GM18498 (cell line): ENCODE measurements around the gene GRK6.

Experiments
- ATAC-seq: cut with Tn5 transposase; IDR thresholded peaks from one replicate; pipeline ENCODE4 v1.9.1; 2021; ENCODE audit warnings: mild to moderate bottlenecking, moderate library complexity; ENCODE audit not compliant: unreplicated experiment

The GRK6 gene

DNA sequence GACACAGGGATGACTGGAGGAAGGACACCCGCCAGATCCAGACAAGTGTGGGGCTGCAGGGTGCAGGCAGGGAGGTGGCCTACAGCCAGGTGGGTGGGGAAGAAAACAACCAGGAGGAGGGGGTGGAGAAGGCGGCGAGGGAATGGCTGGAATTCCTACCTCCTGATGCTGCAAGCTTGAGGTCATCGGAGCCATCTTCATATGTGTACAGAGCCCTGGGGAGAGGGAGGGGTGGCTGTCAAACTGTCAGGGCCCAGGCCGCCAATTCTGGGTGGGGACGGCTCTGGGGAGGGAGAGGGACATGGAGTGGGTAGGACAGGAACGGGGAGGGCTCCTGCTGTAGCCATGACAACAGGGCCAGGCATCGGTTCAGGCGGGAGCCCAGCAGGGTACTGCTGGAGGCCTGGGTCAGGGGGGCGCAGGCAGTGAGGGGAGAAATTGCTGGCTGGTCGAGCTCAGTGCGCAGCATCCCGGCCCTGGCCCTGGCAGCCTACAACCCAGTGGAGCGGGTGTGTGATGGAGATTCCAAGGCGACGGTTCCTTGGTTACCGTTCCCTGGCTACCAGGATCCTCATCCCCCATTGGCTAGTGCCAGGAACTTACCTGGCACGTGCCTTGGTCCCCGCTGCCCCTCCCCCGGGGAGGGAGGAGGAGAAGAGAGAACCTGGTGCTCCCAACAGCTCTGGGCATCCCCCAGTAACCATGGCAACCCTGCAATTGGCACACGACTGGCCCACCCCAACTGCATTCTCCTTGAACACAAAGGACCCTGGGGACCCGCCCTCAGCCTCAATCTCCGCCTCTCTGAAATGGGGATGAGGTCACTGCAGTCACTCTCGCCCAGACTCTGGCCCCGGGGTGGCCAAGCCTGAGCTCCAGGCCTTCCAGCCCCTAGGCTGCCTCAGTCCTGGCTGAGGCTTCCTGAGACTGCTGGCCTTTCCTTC is 42.5 kb downstream of the GRK6 start:
- ATAC-seq = no peak

DNA sequence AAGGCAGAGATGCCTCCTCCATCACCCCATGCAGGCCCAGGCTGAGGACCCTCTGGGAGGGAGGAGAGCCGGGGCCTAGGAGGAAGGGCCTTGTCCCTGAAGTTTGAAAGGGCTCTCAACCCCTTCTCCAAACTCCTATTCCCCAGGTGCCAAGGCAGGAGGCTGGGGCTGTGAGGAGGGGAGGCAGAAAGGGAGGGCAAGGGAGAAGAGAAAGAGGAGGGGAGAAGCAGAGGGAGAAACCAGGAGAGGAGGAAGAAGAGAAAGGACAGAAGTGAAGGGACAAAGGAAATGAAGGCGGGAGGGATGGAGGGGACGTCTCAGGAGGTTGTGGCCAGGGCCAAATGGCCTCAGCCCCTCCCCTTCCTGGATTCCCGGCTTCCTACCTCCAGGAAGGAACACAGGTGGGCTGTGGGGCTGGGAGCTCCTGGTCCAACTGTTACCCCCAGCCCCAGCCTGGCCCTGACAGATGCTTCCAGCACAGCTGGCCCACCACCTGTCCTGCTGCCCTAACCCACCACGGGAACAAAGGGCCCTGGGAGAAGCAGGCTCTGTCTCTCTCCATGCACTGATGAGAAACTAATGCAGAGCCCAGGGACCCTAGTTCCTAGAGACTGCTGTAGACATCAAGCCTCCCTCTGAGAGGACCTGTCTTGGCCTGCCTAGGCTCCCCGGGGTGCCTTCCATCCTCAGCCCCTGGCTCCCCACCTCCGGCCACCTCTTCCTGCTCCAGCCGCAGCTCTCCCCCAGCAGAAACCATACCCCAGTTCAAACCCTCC is 43.5 kb downstream of the GRK6 start:
- no peak for ATAC-seq

DNA sequence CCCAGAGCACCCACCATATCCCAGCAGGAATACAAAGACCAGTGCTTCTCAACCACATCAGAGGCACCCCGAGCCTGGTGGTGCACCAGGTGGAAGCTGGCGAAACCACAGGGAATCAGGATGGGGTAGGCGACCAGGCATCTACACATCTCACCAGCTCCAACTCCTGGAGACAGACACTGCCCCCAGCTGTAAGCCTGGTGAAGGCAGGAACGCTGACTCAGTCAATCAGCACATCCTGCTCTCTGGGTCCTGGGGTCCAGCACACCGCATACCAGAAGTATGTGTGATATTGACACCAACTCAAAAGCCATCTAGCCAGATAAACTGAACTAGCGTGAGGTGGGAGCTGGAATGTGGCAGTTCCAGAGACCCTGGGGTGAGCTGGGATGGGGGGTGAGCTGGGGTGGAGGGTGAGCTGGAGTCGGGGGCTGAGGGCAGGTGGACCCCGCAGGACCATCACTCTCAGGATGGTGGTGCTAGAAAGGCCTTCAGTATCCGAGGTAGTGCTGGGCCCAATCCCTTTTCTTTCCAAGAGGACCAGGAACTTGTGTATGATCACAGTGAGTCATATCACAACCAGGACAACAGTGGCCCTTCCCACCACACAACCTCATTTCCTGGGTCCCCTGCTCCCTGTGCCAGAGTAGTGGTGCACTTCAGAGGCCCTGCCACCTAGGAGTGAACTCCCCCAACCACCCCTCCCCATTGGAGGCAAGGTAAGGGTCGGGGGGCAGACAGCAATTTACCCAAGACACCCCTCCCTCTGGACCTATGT is 44.5 kb downstream of the GRK6 start:
- ATAC-seq = no peak

DNA sequence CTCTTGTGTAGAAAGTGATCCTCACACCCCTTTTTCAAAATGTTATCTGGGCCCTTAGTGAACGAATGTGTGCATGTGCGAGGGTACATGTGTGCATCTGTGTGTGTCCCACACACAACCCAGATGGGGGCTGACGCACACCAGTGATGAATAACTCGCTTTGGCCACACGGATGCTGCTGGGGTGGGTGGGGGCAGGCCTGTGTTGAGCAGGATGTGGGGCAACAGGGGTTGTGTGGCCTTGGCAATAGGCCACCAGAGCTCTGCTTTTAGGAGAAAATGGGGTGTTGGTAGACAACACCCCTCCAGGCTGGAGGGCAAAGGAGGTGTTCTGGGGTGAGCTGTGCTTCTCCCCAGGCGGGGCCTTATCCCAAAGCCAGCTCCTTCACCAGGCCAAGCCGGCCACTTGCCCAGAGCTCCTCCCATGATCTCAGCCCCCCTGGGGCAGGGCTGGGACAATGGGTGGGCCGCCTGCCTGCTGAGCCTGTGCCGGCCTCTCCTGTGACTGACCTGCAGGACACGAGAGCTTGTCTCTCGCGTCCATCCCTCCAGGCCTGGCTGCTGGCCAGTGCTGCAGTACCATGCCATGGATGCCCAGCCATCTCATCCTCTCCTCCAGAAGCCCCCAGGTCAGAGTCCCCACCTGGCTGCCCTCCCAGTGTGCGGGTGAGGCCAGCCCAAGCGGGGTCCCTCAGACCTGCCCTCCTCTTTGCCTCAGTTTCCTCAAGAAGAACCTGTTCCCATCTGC is 45.3 kb downstream of the GRK6 start:
- no peak for ATAC-seq

DNA sequence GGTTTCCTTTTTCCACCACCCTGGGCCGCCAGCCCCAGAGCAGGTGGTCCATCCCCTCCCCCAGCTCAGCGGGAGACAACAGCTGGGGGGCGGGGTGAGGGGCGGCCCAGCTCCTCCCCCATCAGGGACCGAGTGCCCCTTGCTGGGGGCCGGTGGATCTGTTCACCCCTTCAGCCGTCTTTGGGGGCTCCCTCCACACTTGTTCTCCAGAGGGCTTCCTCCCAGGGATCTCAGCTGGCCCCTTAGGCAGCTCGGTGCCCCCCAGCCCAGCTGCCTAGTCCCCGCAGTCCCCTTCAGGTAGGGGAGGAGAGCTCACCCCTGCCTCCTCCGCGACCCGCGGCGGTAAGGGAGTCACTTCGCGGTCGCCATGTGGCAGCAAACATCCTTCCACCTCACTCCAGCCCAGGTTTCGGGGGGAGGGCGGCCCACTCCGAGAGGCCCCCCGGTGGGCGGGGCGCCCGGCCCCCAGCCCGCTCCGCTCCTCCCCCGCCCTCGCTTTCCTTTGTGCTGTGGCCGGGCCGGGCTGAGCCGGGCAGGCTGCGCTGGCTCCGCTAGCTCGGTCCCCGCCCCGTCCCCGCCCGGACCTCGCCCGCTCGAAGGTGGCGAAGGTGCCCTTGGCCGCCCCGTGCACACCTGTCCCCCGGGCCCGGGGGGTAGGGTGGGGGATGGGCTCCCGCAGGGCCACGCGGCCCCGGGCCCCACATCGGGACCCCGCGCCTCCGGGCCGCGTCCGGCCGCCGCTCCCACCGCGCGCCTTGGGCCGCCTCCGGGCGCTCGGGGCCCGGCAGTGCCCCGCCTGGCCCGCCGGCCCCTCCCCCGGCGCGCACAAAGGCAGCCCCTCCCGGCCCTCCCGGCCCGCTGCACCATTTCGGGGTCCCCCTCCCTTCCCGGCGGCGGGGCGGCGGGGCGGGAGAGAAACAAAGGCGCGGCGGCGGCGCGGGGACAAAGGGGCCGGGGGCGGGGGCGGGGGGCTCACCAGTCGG is 46.3 kb downstream of the GRK6 start:
- ATAC-seq = peak; percentile 37

DNA sequence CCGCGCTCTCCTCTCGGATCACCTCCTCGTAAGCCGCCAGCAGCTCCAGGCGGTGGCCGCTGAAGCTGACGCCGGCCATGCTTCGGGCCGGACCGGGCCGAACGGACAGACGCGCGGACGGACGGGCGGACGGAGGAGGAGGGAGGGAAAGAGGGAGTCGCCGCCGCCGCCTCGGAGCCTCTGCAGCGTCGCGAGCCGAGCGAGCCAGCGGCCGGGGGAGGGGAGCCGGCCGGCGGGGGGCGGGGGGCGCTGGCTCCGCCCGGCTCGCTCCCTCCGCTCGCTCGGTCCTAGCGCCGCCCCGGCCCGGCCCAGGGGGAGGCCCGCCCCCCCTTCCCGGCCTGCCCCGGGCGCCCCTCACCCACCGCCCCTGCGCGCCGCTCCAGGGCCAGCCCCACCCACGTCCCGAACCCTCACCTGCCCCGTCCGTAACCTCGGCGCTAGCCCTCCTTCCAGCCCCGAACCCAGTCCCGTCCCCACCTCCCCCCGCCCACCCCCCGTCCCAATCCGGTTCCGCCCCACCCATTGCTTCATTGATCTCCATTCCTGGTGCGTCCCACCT is 47.0 kb downstream of the GRK6 start, which contains the start of gene DBN1:
TSS of gene DBN1 (minus strand) at position 192 of the 559 bp plus-strand sequence. CDS start at position 79, 113 bp downstream.
- ATAC-seq = peak; percentile 50

DNA sequence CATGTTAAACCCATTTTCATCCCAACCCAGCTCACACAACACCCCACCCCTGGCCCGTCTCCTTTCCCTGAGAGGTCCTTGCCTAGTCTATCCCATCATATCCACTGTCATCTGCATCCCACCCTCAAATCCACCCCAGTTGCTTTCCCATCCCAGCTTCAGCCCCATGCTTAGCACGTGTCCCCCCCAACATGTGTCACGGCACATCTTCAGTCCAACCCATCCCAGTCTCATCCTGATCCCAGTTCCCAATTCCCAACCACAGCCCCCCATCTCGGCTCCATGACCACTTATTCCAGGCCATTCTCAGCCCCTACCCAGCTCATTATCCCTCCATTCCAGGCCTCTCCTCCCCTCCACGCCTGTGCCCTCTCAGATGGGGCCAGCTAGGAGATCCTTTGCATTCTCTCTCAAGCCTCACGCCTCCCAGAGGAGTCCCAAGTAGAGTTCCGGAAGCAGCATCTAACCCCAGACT is 47.6 kb downstream of the GRK6 start:
- no peak for ATAC-seq

DNA sequence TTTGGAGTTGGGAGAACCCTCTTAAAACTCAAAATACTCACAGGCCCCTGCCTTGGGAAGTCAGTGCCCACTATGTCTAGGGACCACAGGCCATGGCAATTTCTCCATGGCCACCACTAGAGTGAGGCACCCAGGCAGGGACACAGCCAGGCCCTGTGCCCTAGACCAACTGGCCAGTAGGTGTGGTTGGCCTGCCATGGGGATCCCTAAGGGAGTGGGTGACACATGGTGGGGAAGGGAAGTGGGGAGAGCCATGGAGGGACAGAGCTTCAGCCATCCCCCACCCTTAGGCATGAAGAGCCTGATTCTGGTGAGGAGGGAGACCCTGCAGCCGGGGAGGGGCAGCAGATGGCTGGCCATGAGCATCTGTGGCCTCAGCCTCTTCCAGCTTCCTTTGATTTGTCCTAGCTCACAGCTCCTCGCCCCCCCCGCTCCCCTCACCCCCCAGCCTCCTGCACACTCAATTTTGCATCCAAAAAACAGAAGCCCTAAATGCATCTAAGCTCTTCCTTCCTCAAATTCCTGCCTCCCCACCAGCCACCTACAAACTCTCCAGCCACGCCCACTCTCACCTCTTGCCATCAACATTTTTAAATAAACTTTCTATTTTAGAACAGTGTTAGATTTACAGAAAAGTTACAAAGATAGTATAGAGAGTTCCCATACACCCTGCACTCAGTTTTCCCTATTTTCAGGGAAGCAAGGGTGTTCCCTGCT is 48.5 kb downstream of the GRK6 start:
- ATAC-seq = no peak

DNA sequence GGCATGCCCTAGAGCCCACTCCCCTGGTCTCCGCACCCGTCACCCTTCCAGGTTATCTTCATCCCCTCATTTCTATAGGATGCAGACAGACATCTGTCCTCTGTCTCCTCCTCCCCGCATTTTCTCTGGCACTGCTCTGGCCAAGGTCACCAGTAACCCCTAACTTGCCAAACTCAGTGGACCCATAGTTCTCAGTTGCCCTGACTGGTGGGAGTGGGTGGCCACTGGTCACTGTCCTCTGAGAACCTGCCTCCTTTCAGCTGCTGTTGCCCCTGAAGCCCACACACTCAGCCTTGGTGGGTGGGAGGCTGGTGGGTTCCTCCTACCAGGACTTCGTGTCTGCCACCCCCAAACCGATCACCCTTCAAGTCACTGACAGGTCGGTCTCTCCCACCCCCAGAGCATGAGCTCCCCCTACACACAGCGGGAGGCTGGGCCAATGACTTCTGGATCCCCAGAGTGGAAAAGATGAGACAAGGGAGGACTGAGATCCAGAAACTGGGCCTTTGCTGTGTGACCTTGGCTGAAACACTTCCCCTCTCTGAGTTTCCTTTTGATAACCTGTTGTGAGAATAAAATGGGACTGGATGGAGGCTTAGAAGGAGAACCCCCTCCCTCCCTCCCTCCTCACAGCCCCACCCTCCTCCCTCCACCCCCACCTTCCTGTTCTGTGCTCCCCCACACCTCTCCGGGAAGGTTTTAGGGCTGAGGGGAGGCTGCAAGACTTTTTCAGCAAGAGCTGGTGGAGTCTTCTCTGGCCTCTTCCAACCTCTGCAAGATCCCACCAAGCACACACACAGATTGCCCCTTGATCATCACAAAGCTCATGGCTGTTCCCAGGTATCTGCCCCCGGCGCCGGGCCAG is 49.3 kb downstream of the GRK6 start:
- no peak for ATAC-seq

DNA sequence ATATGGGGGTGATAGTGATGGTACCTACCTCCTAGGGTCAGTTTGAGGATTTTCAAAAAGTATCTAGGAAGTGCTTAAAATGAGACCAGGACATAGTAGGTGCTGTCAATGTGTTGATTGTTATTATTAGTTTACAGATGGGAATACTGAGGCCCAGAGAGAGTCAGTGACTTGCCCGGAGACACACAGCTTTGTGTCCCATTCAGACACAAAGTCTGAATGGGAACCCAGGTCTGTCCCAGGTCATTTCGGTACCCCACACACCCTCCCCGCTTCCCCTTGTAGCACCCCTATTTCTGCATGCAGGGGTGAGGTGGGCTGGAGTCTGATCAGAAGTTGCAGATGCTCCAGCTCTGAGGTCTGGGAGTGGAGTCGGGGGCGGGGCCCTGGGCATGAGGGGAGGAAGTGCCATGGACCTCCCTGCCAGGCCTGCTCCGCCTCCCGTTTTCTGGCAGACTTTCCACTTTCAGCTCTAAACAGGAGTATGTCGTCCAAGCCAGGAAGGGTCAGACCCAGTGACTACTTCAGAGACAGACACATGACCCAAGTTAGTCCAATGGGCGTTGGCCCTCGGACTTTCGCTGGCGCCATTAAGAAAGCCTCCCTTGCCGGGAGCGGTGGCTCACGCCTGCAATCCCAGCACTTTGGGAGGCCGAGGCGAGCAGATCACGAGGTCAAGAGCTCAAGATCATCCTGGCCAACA is 50.2 kb downstream of the GRK6 start:
- ATAC-seq = no peak

DNA sequence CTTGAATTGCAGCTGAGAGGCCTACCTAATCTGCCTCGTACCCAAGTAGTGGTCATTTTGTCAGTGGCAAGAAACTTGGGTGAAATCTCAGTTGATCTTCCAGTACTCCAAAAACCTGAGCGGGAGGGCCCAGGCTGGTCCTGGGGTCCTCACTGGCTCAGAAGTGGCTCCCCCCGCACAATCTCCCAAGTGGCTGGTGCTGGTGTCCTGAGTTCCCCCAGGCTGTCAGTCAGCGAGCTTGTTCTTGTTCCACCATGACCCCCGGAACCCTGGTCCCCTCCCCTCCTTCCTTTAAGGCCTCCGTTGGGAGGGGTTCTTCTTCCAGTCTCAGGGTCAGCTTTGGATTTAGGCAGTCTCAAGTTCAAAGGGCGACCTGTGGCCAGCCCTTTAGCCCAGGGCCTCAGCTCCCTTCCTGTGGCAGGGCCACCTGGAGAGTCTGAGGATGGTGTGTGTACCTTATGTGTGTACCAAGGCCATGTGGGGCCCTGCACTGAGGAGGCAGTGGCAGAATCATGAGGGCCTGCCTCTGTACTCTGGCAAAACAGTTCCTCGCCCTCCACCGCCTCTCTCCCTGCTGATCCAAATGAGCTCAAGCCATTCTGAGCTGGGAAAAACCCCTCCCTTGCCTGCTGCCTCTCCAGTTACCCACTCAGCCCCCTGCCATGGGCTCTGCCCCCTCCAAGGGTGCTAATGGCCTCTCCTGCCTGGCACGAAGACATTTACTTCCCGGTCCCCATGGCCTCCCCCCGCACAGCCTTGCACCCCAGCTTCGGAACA is 51.4 kb downstream of the GRK6 start:
- ATAC-seq = no peak

DNA sequence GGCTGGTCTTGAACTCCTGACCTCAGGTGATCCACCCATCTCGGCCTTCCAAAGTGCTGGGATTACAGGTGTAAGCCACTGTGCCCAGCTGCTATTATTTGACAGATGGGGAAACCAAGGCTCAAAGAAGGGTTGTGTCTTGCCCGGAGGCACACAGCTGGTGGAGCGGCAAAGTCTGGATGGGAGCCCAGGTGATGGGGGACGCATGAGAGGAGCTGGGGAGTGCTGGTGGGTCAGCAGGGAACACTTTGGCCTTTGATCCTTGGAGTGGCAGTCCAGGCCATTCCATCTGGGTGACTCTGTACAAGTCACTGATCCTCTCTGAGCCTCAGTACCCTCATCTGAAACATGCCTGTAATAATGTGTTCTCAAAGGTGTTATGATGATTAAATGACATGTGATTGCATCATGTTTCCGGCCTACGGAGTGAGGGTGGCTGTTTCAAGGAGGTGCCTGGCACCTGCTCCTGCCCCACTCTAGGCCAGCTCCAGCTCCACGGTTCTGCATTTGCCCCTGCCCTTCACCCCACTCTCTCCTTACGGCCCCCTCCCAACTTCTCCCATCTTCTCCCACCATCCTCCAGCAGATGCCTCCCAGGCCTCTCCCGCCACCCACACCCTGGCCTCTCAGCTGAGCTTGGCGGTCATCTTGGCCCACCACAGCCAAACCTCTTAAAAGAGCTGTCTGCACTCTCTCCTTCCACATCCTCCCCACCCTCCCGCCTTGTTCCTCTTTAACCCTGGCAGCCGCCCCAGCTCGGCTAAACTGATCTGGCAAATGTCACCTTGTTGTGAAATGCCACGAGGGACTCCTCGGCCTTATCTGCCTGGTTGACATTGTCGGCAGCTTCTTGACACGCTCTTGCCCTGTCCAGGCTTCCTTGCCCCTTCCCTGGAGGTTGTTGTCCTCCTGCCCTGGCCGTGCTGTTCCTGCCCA is 52.5 kb downstream of the GRK6 start:
- no peak for ATAC-seq

DNA sequence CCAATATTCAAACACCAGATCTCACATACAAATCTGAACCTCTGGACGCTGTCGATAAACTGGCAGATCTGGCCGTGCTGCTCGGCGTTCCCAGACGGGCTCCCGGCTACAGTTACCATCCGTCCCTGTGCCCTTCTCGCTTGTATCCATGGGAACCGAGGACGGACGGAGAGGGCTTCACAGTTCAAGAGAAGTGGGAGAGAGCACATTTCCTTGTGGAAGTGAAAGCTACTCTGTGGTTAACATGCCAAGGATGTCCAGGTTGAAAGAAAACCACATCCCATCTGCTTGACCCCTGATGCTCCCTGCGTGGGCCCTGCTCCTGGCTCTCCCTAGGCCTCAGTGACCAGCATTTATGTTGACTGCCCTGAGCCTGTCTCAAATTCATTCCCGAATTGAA is 53.3 kb downstream of the GRK6 start:
- no peak for ATAC-seq

DNA sequence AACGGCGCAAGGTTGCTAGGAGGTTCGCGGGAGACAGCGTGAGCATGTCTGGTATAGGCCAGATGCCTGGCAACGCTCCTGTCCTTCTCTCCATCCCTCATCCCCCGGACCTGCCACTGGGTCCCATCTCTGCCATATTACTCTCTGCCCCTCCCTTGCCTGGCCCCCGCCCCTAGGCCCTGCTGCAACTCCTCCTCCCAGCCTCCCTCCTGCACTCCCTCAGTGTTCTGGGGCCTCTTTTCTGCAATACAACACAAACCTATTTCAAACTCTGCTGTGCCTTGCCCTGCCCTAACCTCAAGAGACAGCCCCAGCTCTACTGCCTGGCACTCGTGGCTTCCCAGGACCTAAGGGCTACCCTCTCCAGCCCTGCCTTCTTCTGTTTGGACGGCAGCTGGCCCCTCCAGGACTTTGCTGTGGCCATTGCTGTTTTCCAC is 55.9 kb downstream of the GRK6 start:
- ATAC-seq = no peak

DNA sequence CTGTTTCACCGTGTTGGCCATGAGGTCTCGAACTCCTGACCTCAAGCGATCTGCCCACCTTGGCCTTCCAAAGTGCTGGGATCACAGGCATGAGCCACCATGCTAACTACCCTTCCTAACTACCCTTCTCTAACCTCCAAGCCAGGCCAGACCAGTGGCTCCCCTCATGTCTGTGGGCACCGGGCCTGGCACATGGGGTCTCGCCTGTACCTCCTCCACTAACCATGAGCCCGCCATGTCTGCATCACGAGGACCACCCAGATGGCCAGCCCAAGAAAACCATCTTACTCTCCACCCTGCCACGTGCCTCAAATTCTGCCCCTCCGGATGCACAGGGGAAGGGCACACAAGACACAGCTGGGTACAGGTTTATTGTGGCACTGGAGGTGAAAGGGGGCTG is 56.6 kb downstream of the GRK6 start:
- ATAC-seq = no peak
